Breast epithelium (tissue), 4 donors: Measurements from ENCODE around the gene FRMD5. TPM values are rescaled to one million over a fixed set of nuclear protein-coding genes. Genes with fewer than 3 reads are reported as not detected.

Experiments
- DNase-seq, 2 donors: peaks; one replicate each; pipeline ENCODE4 v3.0.0-alpha.2; 2019; ENCODE audit warnings: low spot score in 2 of 2
- H3K27ac ChIP-seq, 2 donors: fragments of 200-600 bp; sonication (generic) in 1 of 2; one replicate each; pipeline ENCODE4 v1.5.1; 2016 to 2019; ENCODE audit warnings: mild to moderate bottlenecking in 1 of 2
- H3K27me3 ChIP-seq, 2 donors: fragments of 200-600 bp; sonication (generic) in 1 of 2; one replicate each; pipeline versions ENCODE4 v1.5.1 to v1.6.0; 2017 to 2019; ENCODE audit warnings: control low read depth in 1 of 2, mild to moderate bottlenecking in 1 of 2
- H3K36me3 ChIP-seq: fragments of 200-600 bp; one replicate; pipeline ENCODE4 v1.5.1; 2019
- H3K4me1 ChIP-seq, 2 donors: fragments of 200-600 bp; sonication (generic); one replicate each; pipeline ENCODE4 v1.5.1; 2016 to 2019; ENCODE audit warnings: control low read depth in 1 of 2
- H3K4me3 ChIP-seq, 3 donors: fragments of 200-600 bp; sonication (generic); 1 replicate in 2 of 3; 2 replicates in 1 of 3; pipeline ENCODE4 v1.5.1; 2016 to 2019; ENCODE audit warnings: mild to moderate bottlenecking in 3 of 3, moderate library complexity in 2 of 3
- H3K9me3 ChIP-seq, 2 donors: fragments of 200-600 bp; sonication (generic) in 1 of 2; one replicate each; pipeline ENCODE4 v1.5.1; 2016 to 2019; ENCODE audit warnings: control low read depth in 1 of 2
- CTCF ChIP-seq, 3 donors: fragments of 450-650 bp; IDR thresholded peaks; one replicate each; pipeline ENCODE4 v1.5.1; 2016 to 2017; ENCODE audit warnings: antibody characterized with exemption in 3 of 3, mild to moderate bottlenecking in 3 of 3, moderate library complexity in 3 of 3
- POLR2A ChIP-seq: fragments of 450-650 bp; IDR thresholded peaks from one replicate; pipeline ENCODE4 v1.6.1; 2016; ENCODE audit warnings: antibody characterized with exemption, mild to moderate bottlenecking, moderate library complexity
- POLR2AphosphoS5 ChIP-seq, 3 donors: sonication (generic); formaldehyde crosslinking; IDR thresholded peaks; one replicate each; pipeline ENCODE4 v1.6.1; 2017; ENCODE audit warnings: antibody characterized with exemption in 3 of 3
- intact Hi-C: fragments of 100-400 bp; cut with DNase I; formaldehyde crosslinking; loops from one replicate; pipeline ENCODE4 v1.15.1; 2023; ENCODE audit warnings: low total_unique reads
- total RNA-seq, 3 donors: library from RNA; depleted of rRNA; stranded (reverse); fragments of >200 nt; gene quantifications; one replicate each; pipeline ENCODE4 v1.1.0, GENCODE V29; 2016

FRMD5 gene
- total RNA-seq, 3 donors from 2014 or later: 0.66 to 1.6 TPM; not detected in 1

- H3K4me1 ChIP-seq: no peaks in the 10 kb centered on the region
- intact Hi-C loops: no loop called here
- no peaks in the 10 kb centered on the region for H3K36me3 ChIP-seq
- TF ChIP-seq CTCF (IDR thresholded peaks at IDR 0.05): no peak
- no peak for TF ChIP-seq POLR2AphosphoS5 (IDR thresholded peaks at IDR 0.05)
- no peak for TF ChIP-seq POLR2A
- H3K4me3 ChIP-seq: no peak overlapping the region
- H3K27me3 ChIP-seq: peaks cover 0 to 7% of the 10 kb centered on the region in 2 donors
- H3K27ac ChIP-seq: no peak overlapping the region
- no peaks in the 10 kb centered on the region for H3K9me3 ChIP-seq
- DNase-seq: no peak
Observed at GRCh38 chr15:44186705-44187104, 8.4 kb downstream of the FRMD5 start.

- no peaks in the 10 kb centered on the region for H3K27me3 ChIP-seq
- no peaks in the 10 kb centered on the region for H3K36me3 ChIP-seq
- no peak overlapping the region for H3K4me3 ChIP-seq
- DNase-seq: no peak
- H3K27ac ChIP-seq: no peak overlapping the region
- H3K4me1 ChIP-seq: no peaks in the 10 kb centered on the region
- H3K9me3 ChIP-seq: no peaks in the 10 kb centered on the region
- intact Hi-C loops: no loop called here
- TF ChIP-seq POLR2AphosphoS5 (IDR thresholded peaks at IDR 0.05) (no peak), CTCF (IDR thresholded peaks at IDR 0.05) (no peak), POLR2A (no peak)
Observed at GRCh38 chr15:44183363-44183762, 11.7 kb downstream of the FRMD5 start.

GRCh38 chr15:44181410-44181809, 13.7 kb downstream of the FRMD5 start:
- TF ChIP-seq POLR2A (no peak), POLR2AphosphoS5 (IDR thresholded peaks at IDR 0.05) (no peak), CTCF (IDR thresholded peaks at IDR 0.05) (no peak)
- intact Hi-C loops: no loop called here
- DNase-seq: no peak
- Histone ChIP-seq H3K4me3 (no peak overlapping the region), H3K4me1 (no peaks in the 10 kb centered on the region), H3K36me3 (no peaks in the 10 kb centered on the region), H3K27ac (no peak overlapping the region), H3K9me3 (no peaks in the 10 kb centered on the region), H3K27me3 (no peaks in the 10 kb centered on the region)

- Histone ChIP-seq H3K4me1 (no peaks in the 10 kb centered on the region), H3K4me3 (no peak overlapping the region), H3K27ac (no peak overlapping the region), H3K9me3 (no peaks in the 10 kb centered on the region), H3K27me3 (peaks cover 0 to 2% of the 10 kb centered on the region in 2 donors), H3K36me3 (no peaks in the 10 kb centered on the region)
- intact Hi-C loops: no loop called here
- no peak for DNase-seq
- TF ChIP-seq CTCF (IDR thresholded peaks at IDR 0.05) (no peak), POLR2AphosphoS5 (IDR thresholded peaks at IDR 0.05) (no peak), POLR2A (no peak)
Observed at GRCh38 chr15:44177139-44177538, 17.9 kb downstream of the FRMD5 start.

GRCh38 chr15:44173813-44174212, 21.3 kb downstream of the FRMD5 start:
- Histone ChIP-seq H3K27ac (no peak overlapping the region), H3K4me1 (no peaks in the 10 kb centered on the region), H3K27me3 (peaks cover 0 to 2% of the 10 kb centered on the region in 2 donors), H3K4me3 (no peak overlapping the region), H3K36me3 (no peaks in the 10 kb centered on the region), H3K9me3 (no peaks in the 10 kb centered on the region)
- DNase-seq: no peak
- intact Hi-C loops: no loop called here
- TF ChIP-seq CTCF (IDR thresholded peaks at IDR 0.05) (no peak), POLR2A (no peak), POLR2AphosphoS5 (IDR thresholded peaks at IDR 0.05) (no peak)
